Kidney capillary endothelial cell (primary cell): ENCODE measurements around the gene SLC6A18.
"Not testable (repeated sequence)": the region's sequence is repeated elsewhere in the genome, so short reads cannot be mapped to it uniquely, and the experiment has no call there.

Experiments used
- DNase-seq: peaks from one replicate; pipeline ENCODE4 v3.0.0-alpha.2; 2018; ENCODE audit warnings: low spot score

The SLC6A18 gene

DNA sequence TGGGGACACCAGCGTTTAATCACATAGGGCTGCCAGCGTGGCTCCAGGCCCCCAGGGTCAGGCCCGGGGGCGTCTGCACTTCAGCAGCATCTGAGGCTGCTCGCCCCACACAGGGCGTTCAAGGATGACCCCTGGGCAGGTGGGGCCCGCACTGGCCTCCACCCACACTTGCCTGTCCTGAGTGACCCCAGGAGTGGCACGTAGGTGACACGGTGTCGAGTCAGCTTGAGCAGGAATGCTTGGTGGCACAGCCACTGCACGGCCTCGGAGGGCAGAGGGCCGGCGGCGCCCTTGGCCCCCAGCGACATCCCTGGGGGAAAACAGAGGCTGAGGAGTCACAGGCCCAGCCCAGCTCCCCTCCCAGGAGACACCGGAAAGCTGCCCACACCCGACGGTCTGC lies 29.0 kb downstream of the SLC6A18 start:
- no peak for DNase-seq

GRCh38 chr5:1255081-1255561 lies 29.9 kb downstream of the SLC6A18 start:
- DNase-seq, result no peak

DNA sequence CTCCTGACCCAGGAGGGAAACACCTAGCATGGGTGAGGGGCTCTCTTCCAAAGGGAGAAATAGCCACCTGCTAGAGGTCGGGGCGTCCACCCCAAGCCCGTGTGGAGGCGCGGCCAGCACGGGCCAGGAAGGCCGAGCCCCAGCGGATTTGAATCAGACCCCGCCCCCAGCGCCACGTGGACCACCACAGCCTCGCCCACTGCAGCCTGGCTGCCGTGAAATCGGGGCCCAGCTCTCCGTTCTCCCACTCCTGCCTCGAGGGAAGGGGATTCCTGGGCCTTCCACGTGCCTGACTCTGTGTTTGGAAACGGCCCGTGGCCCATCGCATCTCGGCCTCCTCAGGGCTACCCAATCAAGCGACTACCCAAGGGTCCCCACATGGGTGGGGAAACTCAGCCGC lies 31.6 kb downstream of the SLC6A18 start:
- DNase-seq, result no peak

- no peak for DNase-seq
Measured at GRCh38 chr5:1257363-1257762, 32.2 kb downstream of the SLC6A18 start.

DNA sequence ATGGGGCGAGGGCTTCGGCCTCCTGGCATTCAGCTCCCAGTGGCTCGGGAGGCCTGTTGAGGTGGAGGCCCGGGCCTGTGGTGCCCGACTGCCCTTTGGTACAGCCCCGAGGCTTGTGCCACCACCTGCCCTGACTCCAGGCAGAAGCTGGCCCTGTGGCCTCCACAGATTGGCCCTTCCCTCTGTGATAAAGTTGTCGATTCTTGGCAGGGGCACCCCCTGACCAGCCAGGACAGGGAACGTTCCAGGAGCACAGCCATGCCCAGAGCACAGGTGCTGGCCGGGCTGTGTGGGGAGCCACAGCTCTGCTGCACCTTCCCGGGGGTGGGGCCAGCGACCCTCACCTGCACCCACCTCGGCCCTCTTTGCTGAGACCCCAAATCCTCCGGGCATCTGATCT lies 32.7 kb downstream of the SLC6A18 start:
- DNase-seq, result no peak

DNA sequence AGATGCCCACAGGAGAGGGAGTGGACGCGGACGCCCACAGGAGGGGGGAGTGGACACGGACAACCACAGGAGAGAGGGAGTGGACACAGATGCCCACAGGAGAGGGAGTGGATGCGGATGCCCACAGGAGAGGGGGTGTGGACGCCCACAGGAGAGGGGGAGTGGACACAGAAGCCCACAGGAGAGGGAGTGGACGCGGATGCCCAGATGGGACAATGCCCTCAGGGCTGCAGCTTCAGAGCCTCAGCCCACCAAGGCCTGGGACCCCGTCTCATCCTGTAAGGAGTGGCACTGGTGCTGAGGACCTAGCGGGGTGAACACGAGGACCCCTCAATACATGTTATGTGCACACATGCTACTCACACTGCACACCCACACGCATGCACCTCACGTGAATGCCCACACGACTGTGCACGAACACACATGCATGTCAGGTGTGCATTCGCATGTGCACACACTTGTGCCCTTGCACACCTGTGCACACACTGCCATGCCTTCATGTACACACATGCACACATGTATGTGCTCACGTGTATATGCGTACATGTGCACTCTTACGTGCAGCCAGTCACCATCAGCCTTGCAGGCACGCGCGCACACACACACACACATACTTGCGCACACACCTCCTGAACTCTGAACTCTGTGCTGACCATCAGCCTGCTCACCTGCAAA lies 34.8 kb downstream of the SLC6A18 start:
- no peak for DNase-seq

- DNase-seq, result no peak
Measured at GRCh38 chr5:1261643-1262042, 36.5 kb downstream of the SLC6A18 start.

- DNase-seq, result no peak
Measured at GRCh38 chr5:1262381-1262780, 37.2 kb downstream of the SLC6A18 start.

GRCh38 chr5:1264211-1264610 lies 39.0 kb downstream of the SLC6A18 start:
- DNase-seq, result no peak

GRCh38 chr5:1265026-1265425 lies 39.8 kb downstream of the SLC6A18 start:
- DNase-seq, result no peak

- no peak for DNase-seq
Measured at GRCh38 chr5:1265461-1266455, 40.6 kb downstream of the SLC6A18 start.

- DNase-seq, result no peak
Measured at GRCh38 chr5:1266791-1267190, 41.6 kb downstream of the SLC6A18 start.

DNA sequence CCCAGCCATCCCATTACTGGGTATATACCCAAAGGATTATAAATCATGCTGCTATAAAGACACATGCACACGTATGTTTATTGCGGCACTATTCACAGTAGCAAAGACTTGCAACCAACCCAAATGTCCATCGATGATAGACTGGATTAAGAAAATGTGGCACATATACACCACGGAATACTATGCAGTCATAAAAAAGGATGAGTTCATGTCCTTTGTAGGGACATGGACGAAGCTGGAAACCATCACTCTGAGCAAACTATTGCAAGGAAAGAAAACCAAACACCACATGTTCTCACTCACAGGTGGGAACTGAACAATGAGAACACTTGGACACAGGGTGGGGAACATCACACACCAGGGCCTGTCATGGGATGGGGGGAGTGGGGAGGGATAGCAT lies 42.3 kb downstream of the SLC6A18 start:
- DNase-seq, result not testable (repeated sequence)

GRCh38 chr5:1268056-1268455 lies 42.9 kb downstream of the SLC6A18 start:
- no peak for DNase-seq

DNA sequence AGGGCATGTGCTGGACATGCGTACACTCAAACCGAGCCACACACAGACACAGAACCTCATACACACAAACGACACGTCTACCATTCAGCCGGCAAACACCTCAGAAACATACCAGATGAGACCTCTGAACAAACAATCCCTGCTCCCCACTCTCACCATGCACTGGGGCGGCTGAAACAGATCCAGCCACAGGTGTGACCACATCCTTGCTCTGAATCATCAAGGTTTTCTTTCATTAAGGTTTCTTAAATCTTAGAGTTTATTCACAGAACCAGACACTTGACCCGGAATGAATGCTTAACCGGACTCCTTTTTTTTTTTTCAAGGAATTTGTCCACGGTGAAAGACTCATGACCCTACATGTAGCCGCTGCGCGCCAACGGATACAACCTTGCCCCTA lies 43.5 kb downstream of the SLC6A18 start:
- no peak for DNase-seq

GRCh38 chr5:1270426-1270825 lies 45.2 kb downstream of the SLC6A18 start:
- DNase-seq, result no peak

- no peak for DNase-seq
Measured at GRCh38 chr5:1270933-1271914, 46.0 kb downstream of the SLC6A18 start.

- no peak for DNase-seq
Measured at GRCh38 chr5:1272201-1272600, 47.0 kb downstream of the SLC6A18 start.

- DNase-seq, result no peak
Measured at GRCh38 chr5:1273745-1274144, 48.6 kb downstream of the SLC6A18 start.

- no peak for DNase-seq
Measured at GRCh38 chr5:1274471-1274870, 49.3 kb downstream of the SLC6A18 start.

DNA sequence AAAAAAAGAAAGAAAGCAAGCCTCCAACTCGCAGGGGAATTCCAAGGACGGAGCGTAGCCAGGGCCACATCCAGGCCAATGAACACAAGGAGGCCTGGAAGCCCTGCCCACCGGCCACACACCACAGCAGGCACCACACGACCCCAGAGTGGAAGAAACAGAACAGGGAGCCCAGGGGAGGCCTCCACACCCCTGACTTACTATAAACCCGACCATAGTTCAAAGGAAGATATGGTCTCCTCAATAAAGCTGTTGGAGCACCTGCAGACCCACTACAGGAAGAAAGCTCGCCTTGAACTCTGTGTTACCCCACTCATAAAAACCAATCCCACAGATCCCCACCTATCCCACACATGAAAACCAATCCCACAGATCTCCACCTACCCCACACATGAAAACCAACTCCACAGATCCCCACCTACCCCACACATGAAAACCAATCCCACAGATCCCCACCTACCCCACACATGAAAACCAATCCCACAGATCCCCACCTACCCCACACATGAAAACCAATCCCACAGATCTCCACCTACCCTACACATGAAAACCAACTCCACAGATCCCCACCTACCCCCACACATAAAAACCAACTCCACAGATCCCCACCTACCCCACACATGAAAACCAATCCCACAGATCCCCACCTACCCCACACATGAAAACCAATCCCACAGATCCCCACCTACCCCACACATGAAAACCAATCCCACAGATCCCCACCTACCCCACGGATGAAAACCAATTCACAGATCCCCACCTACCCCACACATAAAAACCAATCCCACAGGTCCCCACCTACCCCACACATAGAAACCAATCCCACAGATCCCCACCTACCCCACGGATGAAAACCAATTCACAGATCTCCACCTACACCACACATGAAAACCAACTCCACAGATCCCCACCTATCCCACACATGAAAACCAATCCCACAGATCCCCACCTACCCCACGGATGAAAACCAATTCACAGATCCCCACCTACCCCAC lies 50.5 kb downstream of the SLC6A18 start:
- DNase-seq, result not testable (repeated sequence)
